ENCODE data around the gene RBM15B.

DNA sequence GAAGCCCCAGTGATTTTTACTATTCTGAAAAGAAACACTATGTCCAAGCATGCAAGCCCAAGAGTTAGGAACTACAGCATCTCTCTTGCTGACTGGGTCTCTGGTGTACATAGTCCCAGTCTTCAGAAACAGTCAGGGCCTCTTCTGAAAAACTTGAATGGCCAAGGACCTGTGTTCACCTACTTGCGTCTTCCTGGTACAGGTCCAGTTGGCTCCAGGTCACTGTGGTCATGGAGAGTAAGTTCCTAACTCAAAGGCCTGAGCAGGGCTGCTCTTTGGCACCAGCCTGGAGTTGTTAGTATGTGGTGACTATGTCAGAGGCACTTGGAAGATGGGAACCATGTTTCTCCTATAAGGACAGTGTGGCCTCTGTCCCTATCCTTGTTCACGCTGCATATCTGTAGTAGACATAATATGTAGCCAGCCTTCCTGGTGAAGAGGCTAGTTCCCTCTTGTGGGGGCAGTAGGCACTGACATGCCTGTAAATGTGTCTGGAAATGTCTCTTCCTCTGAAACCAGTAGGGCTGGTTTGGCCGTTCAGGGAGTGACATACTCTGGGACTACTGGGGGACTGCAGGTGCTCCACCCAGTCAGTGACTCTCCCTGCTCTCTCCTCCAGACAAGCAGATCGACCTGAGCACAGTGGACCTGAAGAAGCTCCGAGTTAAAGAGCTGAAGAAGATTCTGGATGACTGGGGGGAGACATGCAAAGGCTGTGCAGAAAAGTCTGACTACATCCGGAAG lies 2.6 kb upstream of the RBM15B start:
- TF ChIP-seq GATA2 (CRISPR knock-in tag; IDR thresholded peaks at IDR 0.05) (no peak), POLR2AphosphoS5 (IDR thresholded peaks at IDR 0.05; ENCODE audit: control insufficient read depth, insufficient read depth, low read depth, low read length) (no peak), SREBF1 (IDR thresholded peaks at IDR 0.05; ENCODE audit: borderline replicate concordance, low read depth, low read length) (no peak), SAP30 (IDR thresholded peaks at IDR 0.05; ENCODE audit: borderline replicate concordance, insufficient read depth, low read depth, low read length, poor library complexity, severe bottlenecking) (no peak), POLR2A (conservative IDR thresholded peaks at IDR 0.05) (no peak), ZNF384 (IDR thresholded peaks at IDR 0.05; ENCODE audit: low read depth, low read length) (no peak), CBX3 (IDR thresholded peaks at IDR 0.05; ENCODE audit: borderline replicate concordance in 1 of 2, low read length in 2 of 2) (no peak), ZNF12 (CRISPR knock-in tag; IDR thresholded peaks at IDR 0.05) (no peak)
- TF ChIP-seq, protein P1, sequence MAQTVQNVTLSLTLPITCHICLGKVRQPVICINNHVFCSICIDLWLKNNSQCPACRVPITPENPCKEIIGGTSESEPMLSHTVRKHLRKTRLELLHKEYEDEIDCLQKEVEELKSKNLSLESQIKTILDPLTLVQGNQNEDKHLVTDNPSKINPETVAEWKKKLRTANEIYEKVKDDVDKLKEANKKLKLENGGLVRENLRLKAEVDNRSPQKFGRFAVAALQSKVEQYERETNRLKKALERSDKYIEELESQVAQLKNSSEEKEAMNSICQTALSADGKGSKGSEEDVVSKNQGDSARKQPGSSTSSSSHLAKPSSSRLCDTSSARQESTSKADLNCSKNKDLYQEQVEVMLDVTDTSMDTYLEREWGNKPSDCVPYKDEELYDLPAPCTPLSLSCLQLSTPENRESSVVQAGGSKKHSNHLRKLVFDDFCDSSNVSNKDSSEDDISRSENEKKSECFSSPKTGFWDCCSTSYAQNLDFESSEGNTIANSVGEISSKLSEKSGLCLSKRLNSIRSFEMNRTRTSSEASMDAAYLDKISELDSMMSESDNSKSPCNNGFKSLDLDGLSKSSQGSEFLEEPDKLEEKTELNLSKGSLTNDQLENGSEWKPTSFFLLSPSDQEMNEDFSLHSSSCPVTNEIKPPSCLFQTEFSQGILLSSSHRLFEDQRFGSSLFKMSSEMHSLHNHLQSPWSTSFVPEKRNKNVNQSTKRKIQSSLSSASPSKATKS (CRISPR knock-in tag; IDR thresholded peaks at IDR 0.05), result no peak
- TF ChIP-seq, protein P2, sequence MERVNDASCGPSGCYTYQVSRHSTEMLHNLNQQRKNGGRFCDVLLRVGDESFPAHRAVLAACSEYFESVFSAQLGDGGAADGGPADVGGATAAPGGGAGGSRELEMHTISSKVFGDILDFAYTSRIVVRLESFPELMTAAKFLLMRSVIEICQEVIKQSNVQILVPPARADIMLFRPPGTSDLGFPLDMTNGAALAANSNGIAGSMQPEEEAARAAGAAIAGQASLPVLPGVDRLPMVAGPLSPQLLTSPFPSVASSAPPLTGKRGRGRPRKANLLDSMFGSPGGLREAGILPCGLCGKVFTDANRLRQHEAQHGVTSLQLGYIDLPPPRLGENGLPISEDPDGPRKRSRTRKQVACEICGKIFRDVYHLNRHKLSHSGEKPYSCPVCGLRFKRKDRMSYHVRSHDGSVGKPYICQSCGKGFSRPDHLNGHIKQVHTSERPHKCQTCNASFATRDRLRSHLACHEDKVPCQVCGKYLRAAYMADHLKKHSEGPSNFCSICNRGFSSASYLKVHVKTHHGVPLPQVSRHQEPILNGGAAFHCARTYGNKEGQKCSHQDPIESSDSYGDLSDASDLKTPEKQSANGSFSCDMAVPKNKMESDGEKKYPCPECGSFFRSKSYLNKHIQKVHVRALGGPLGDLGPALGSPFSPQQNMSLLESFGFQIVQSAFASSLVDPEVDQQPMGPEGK (CRISPR knock-in tag; IDR thresholded peaks at IDR 0.05; ENCODE audit: borderline replicate concordance), result no peak
- TF ChIP-seq, protein P3, sequence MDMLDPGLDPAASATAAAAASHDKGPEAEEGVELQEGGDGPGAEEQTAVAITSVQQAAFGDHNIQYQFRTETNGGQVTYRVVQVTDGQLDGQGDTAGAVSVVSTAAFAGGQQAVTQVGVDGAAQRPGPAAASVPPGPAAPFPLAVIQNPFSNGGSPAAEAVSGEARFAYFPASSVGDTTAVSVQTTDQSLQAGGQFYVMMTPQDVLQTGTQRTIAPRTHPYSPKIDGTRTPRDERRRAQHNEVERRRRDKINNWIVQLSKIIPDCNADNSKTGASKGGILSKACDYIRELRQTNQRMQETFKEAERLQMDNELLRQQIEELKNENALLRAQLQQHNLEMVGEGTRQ (CRISPR knock-in tag; IDR thresholded peaks at IDR 0.05), result no peak
- TF ChIP-seq, protein P4, sequence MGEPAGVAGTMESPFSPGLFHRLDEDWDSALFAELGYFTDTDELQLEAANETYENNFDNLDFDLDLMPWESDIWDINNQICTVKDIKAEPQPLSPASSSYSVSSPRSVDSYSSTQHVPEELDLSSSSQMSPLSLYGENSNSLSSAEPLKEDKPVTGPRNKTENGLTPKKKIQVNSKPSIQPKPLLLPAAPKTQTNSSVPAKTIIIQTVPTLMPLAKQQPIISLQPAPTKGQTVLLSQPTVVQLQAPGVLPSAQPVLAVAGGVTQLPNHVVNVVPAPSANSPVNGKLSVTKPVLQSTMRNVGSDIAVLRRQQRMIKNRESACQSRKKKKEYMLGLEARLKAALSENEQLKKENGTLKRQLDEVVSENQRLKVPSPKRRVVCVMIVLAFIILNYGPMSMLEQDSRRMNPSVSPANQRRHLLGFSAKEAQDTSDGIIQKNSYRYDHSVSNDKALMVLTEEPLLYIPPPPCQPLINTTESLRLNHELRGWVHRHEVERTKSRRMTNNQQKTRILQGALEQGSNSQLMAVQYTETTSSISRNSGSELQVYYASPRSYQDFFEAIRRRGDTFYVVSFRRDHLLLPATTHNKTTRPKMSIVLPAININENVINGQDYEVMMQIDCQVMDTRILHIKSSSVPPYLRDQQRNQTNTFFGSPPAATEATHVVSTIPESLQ (CRISPR knock-in tag; IDR thresholded peaks at IDR 0.05), result no peak
- TF ChIP-seq, protein P5, sequence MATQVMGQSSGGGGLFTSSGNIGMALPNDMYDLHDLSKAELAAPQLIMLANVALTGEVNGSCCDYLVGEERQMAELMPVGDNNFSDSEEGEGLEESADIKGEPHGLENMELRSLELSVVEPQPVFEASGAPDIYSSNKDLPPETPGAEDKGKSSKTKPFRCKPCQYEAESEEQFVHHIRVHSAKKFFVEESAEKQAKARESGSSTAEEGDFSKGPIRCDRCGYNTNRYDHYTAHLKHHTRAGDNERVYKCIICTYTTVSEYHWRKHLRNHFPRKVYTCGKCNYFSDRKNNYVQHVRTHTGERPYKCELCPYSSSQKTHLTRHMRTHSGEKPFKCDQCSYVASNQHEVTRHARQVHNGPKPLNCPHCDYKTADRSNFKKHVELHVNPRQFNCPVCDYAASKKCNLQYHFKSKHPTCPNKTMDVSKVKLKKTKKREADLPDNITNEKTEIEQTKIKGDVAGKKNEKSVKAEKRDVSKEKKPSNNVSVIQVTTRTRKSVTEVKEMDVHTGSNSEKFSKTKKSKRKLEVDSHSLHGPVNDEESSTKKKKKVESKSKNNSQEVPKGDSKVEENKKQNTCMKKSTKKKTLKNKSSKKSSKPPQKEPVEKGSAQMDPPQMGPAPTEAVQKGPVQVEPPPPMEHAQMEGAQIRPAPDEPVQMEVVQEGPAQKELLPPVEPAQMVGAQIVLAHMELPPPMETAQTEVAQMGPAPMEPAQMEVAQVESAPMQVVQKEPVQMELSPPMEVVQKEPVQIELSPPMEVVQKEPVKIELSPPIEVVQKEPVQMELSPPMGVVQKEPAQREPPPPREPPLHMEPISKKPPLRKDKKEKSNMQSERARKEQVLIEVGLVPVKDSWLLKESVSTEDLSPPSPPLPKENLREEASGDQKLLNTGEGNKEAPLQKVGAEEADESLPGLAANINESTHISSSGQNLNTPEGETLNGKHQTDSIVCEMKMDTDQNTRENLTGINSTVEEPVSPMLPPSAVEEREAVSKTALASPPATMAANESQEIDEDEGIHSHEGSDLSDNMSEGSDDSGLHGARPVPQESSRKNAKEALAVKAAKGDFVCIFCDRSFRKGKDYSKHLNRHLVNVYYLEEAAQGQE (IDR thresholded peaks at IDR 0.05; ENCODE audit: borderline replicate concordance), result no peak
- TF ChIP-seq, protein P5 (CRISPR knock-in tag; IDR thresholded peaks at IDR 0.05; ENCODE audit: low read depth), result no peak

All from K562 (cell line).